Progenitor cell of endocrine pancreas (in vitro differentiated cells): ENCODE data around the gene PRKCB. TPM values are rescaled to one million over a fixed set of nuclear protein-coding genes. Genes with fewer than 3 reads are reported as not detected.
"Not testable (repeated sequence)": the region's sequence is repeated elsewhere in the genome, so short reads cannot be mapped to it uniquely, and the experiment has no call there.

Source experiments
- DNase-seq: peaks from one replicate; pipeline ENCODE4 v3.0.0; 2021; ENCODE audit warnings: low spot score; ENCODE audit not compliant: unreplicated experiment
- H3K27ac Mint-ChIP-seq: 2 replicates; pipeline ENCODE4 v1.8.0; 2021; ENCODE audit warnings: mild to moderate bottlenecking, moderate library complexity, mixed read lengths
- H3K27me3 Mint-ChIP-seq: 2 replicates; pipeline ENCODE4 v1.8.0; 2021; ENCODE audit warnings: mixed read lengths
- H3K36me3 Mint-ChIP-seq: 2 replicates; pipeline ENCODE4 v1.8.0; 2022; ENCODE audit warnings: mixed read lengths; ENCODE audit not compliant: insufficient read depth
- H3K4me1 Mint-ChIP-seq: 2 replicates; pipeline ENCODE4 v1.8.0; 2021; ENCODE audit warnings: low read depth, mixed read lengths
- H3K4me3 Mint-ChIP-seq: 2 replicates; pipeline ENCODE4 v1.8.0; 2021; ENCODE audit warnings: low read depth, mild to moderate bottlenecking, moderate library complexity, mixed read lengths
- H3K9me3 Mint-ChIP-seq: 2 replicates; pipeline ENCODE4 v1.8.0; 2021; ENCODE audit warnings: low read depth, mixed read lengths
- total RNA-seq: library from RNA; stranded (reverse); gene quantifications from 2 replicates; pipeline ENCODE4 v1.2.1, GENCODE V29; 2021
- TF ChIP-seq, protein P1 (sequence below): fragments of 200-600 bp; sonication (generic); IDR thresholded peaks from one replicate; pipeline ENCODE4 v1.5.0; 2021; ENCODE audit warnings: antibody characterized with exemption, mild to moderate bottlenecking; ENCODE audit not compliant: unreplicated experiment

The PRKCB gene
- total RNA-seq, 1 donor from 2014 or later, result 0.36 TPM

DNA sequence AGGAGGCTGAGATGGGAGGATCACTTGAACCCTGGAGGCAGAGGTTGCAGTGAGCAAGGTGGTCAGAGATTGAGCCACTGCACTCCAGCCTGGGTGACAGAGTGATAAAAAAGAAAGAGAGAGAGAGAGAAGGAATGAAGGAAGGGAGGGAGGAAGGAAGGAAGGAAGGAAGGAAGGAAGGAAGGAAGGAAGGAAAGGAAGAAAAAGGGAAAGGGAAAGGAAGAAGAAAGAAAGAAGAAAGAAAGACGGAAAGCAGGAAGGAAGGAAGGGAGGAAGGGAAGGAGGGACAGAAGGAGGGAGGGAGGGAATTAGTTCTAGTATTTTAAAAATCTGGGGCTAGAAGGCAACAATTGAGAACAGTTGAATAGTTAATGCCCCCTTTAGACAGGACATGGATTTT lies 258.9 kb downstream of the PRKCB start:
- Mint-ChIP-seq H3K4me3 (no peak overlapping the region), H3K4me1 (no peaks in the 10 kb centered on the region), H3K27me3 (peaks cover 2% of the 10 kb centered on the region), H3K36me3 (no peaks in the 10 kb centered on the region), H3K9me3 (peaks cover 17% of the 10 kb centered on the region), H3K27ac (no peak overlapping the region)
- no peak for DNase-seq
- TF ChIP-seq, protein P1, sequence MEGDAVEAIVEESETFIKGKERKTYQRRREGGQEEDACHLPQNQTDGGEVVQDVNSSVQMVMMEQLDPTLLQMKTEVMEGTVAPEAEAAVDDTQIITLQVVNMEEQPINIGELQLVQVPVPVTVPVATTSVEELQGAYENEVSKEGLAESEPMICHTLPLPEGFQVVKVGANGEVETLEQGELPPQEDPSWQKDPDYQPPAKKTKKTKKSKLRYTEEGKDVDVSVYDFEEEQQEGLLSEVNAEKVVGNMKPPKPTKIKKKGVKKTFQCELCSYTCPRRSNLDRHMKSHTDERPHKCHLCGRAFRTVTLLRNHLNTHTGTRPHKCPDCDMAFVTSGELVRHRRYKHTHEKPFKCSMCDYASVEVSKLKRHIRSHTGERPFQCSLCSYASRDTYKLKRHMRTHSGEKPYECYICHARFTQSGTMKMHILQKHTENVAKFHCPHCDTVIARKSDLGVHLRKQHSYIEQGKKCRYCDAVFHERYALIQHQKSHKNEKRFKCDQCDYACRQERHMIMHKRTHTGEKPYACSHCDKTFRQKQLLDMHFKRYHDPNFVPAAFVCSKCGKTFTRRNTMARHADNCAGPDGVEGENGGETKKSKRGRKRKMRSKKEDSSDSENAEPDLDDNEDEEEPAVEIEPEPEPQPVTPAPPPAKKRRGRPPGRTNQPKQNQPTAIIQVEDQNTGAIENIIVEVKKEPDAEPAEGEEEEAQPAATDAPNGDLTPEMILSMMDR, result no peak

DNA sequence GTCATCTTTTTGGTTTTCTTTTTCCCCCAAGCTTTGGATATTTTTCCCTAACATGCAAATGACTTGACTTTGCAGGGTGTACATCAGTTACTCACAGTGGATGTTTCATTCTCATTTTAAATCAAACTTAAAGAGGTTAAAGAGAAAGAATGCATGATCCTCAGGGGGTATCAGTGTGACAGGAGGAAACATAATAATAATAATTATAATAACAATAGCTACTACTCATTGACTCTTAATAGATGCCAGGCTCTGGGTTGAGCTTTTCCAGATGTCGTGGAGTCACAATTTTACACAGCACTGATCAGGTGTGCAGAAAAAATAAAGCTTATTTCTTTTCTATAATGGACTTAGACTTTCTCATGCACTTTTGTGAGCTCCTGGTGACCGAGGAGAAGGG lies 263.1 kb downstream of the PRKCB start:
- TF ChIP-seq, protein P1, result no peak
- no peaks in the 10 kb centered on the region for H3K4me1 Mint-ChIP-seq
- H3K27me3 Mint-ChIP-seq, result no peaks in the 10 kb centered on the region
- H3K27ac Mint-ChIP-seq, result no peak overlapping the region
- H3K9me3 Mint-ChIP-seq, result no peaks in the 10 kb centered on the region
- no peak for DNase-seq
- H3K36me3 Mint-ChIP-seq, result no peaks in the 10 kb centered on the region
- no peak overlapping the region for H3K4me3 Mint-ChIP-seq

DNA sequence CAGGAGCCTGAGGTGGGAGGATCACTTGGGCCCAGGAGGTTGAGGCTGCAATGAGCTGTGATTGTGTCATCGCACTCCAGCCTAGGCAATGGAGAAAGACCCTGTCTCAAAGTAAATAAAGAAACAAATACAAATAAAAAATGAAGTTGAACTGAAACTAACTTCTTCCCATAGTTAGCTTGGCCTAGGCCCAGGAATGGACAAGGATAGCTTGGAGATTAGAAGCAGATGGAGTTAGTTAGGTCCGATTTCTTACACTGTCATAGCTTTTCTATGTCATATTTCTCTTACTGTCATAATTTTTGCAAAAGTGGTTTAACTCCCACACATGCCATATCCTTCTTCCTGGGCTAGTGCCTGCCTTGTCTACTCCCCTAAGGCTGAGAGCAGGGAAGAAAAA lies 265.6 kb downstream of the PRKCB start:
- no peaks in the 10 kb centered on the region for H3K36me3 Mint-ChIP-seq
- H3K27ac Mint-ChIP-seq, result no peak overlapping the region
- H3K4me3 Mint-ChIP-seq, result no peak overlapping the region
- TF ChIP-seq, protein P1, result no peak
- no peaks in the 10 kb centered on the region for H3K9me3 Mint-ChIP-seq
- DNase-seq, result no peak
- no peaks in the 10 kb centered on the region for H3K27me3 Mint-ChIP-seq
- H3K4me1 Mint-ChIP-seq, result no peaks in the 10 kb centered on the region

DNA sequence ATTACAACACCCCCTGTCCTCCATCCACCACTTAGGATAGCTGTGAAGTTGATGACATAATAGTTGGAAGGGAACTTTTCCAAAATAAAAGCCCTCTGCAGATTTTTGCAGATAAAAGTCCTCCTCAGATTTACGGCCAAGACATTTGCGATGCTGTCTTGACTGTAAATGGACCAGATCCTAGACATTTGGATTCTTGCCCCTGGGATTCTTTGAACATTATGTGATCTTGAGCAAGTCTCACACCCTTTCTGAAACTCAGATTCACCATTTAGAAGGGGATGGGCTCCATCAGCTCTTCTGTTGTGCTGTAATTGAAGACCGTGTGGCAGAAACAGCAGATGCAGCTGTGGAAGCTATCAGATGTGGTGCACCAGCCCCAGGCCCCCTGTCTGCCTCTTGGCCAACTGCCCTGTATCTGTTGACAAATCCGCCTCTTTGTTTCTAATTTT lies 266.5 kb downstream of the PRKCB start:
- TF ChIP-seq, protein P1, result no peak
- H3K4me1 Mint-ChIP-seq, result no peaks in the 10 kb centered on the region
- H3K27me3 Mint-ChIP-seq, result no peaks in the 10 kb centered on the region
- H3K9me3 Mint-ChIP-seq, result no peaks in the 10 kb centered on the region
- H3K4me3 Mint-ChIP-seq, result no peak overlapping the region
- H3K36me3 Mint-ChIP-seq, result no peaks in the 10 kb centered on the region
- H3K27ac Mint-ChIP-seq, result no peak overlapping the region
- no peak for DNase-seq

DNA sequence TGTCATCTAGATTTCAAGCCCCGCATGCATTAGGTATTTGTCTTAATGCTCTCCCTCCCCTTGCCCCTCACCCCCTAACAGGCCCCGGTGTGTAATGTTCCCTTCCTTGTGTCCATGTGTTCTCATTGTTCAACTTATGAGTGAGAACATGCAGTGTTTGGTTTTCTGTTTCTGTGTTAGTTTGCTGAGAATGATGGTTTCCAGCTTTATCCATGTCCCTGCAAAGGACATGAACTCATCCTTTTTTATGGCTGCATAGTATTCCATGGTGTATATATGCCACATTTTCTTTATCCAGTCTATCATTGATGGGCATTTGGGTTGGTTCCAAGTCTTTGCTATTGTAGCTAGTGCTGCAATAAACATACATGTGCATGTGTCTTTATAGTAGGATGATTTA lies 269.7 kb downstream of the PRKCB start:
- not testable (repeated sequence) for H3K4me3 Mint-ChIP-seq, H3K9me3 Mint-ChIP-seq, H3K36me3 Mint-ChIP-seq, H3K4me1 Mint-ChIP-seq, H3K27me3 Mint-ChIP-seq, DNase-seq, H3K27ac Mint-ChIP-seq

DNA sequence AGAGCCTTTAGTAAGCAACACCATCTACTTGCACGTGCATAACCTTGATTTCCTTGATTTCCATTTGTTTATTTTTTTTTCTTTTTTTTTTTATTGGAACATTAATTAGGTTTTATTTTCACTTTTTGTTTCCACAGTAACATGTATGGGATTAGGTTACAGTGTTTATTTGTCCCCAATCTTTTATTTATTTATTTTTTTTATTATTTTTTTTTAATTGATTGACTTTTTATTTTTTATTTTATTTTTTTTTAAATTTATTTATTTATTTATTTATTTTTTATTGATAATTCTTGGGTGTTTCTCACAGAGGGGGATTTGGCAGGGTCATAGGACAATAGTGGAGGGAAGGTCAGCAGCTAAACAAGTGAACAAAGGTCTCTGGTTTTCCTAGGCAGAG lies 272.3 kb downstream of the PRKCB start:
- not testable (repeated sequence) for H3K9me3 Mint-ChIP-seq, H3K27ac Mint-ChIP-seq, H3K4me3 Mint-ChIP-seq, H3K36me3 Mint-ChIP-seq, H3K4me1 Mint-ChIP-seq, DNase-seq, H3K27me3 Mint-ChIP-seq
